Activated CD4-positive, alpha-beta T cell treated with anti-CD3 and anti-CD28 coated beads, Interleukin-2, amount 50 U/mL, for 24 hours (primary cell): ENCODE data around the gene MOK.

Experiments used
- DNase-seq, 2 donors: peaks; one replicate each; pipeline ENCODE4 v3.0.0-alpha.2; 2020; ENCODE audit warnings: low read depth in 1 of 2, low spot score in 1 of 2

The MOK gene

GRCh38 chr14:102183886-102184285, 121.1 kb downstream of the MOK start:
- no peak for DNase-seq

GRCh38 chr14:102182936-102183619, 121.9 kb downstream of the MOK start:
- DNase-seq, result no peak

- peak in 1 of 2 donors; percentile 17 for DNase-seq
Observed at GRCh38 chr14:102182190-102182589, 122.8 kb downstream of the MOK start.

GRCh38 chr14:102181187-102181586, 123.8 kb downstream of the MOK start:
- no peak for DNase-seq

- DNase-seq, result no peak
Observed at GRCh38 chr14:102180248-102180998, 124.5 kb downstream of the MOK start.
